Measurements from ENCODE around the gene TENT4A. TPM values are rescaled to one million over a fixed set of nuclear protein-coding genes. Genes with fewer than 3 reads are reported as not detected.

Gene TENT4A
- total and polyA plus RNA-seq, 2 of the 4 experiments (the other 2 are of a cell fraction): 5.9 to 17.2 TPM

DNA sequence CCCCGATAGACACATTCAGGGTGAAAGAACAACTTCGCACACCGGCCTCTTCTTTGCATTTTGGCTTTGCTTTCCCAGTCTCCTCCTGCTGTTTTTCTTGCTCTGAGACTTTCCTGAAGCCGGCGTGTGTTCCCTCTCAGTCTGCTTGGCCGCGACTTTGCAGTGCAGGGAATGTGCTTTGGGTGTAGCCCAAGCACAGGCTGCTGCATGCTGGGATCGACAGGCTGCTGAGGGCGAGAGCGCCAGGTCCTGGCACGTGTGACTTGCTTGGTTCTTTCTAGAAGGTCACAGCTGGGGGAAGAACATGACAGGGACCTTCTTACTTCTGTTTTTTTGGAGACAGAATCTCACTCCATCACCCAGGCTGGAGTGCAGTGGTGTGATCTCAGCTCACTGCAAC lies 40.6 kb downstream of the TENT4A start:
- Histone ChIP-seq H2AFZ (replicated peaks; ENCODE audit: low read length, poor library complexity) (no peak overlapping the region), H4K5ac (ENCODE audit: low read depth, low read length) (no peak overlapping the region), H2AK9ac (replicated peaks; ENCODE audit: low read depth, low read length, poor library complexity) (no peak overlapping the region), H3K79me1 (ENCODE audit: low read depth in 1 of 2, low read length in 2 of 2) (peaks cover 28 to 29% of the 10 kb centered on the region in 2 experiments), H3K14ac (replicated peaks; ENCODE audit: low read depth, low read length) (no peak overlapping the region), H4K20me1 (ENCODE audit: insufficient read depth, low read length) (peaks cover 10% of the 10 kb centered on the region), H3K4me1 (ENCODE audit: control insufficient read depth, insufficient read depth, low read length) (no peaks in the 10 kb centered on the region), H3K23ac (ENCODE audit: low read depth, low read length) (no peak overlapping the region), H2BK20ac (ENCODE audit: low read depth, low read length) (no peak overlapping the region), H2BK15ac (ENCODE audit: low read depth, low read length) (no peak overlapping the region), H4K91ac (ENCODE audit: insufficient read depth, low read depth, low read length) (no peak overlapping the region), H3K9me3 (ENCODE audit: control insufficient read depth, insufficient read depth, low read length) (no peaks in the 10 kb centered on the region), H3K9ac (ENCODE audit: low read depth, low read length) (no peak overlapping the region), H2AK5ac (ENCODE audit: low read depth, low read length) (no peak overlapping the region), H3K36me3 (ENCODE audit: control insufficient read depth, insufficient read depth, low read length) (peaks cover 67% of the 10 kb centered on the region), H3K4ac (ENCODE audit: low read depth, low read length) (no peak overlapping the region), H2BK5ac (ENCODE audit: low read depth, low read length, poor library complexity, severe bottlenecking) (no peak overlapping the region), H3K27ac (ENCODE audit: insufficient read depth, low read length) (no peak overlapping the region), H2BK120ac (ENCODE audit: low read depth, low read length) (no peak overlapping the region), H4K8ac (ENCODE audit: low read depth in 2 of 2, low read length in 2 of 2) (no peak overlapping the region), H3K4me3 (ENCODE audit: insufficient read depth, low read depth, low read length) (no peak overlapping the region), H3K9me1 (ENCODE audit: insufficient read depth, low read length) (no peaks in the 10 kb centered on the region; the same call in 1 of the 2 replicates), H3K4me2 (ENCODE audit: low read depth, low read length) (no peak overlapping the region), H3K27me3 (ENCODE audit: control insufficient read depth, insufficient read depth, low read length) (no peaks in the 10 kb centered on the region), H3K18ac (ENCODE audit: low read depth, low read length) (no peak overlapping the region), H3K56ac (ENCODE audit: extremely low read depth, insufficient read depth, low read length) (no peak overlapping the region)
- dilution Hi-C loops (cut with HindIII; ENCODE audit: low sequenced_read_pairs, unreplicated experiment): no loop called here
- in situ Hi-C loops (cut with MboI; ENCODE audit: low sequenced_read_pairs): no loop called here
- DNase-seq: no peak
- ATAC-seq (ENCODE audit: low read depth): no peak
- intact Hi-C loops (cut with micrococcal nuclease): no loop called here
- TF ChIP-seq MXI1 (IDR thresholded peaks at IDR 0.05; ENCODE audit: borderline replicate concordance, low read depth, low read length) (no peak), POLR2A (IDR thresholded peaks at IDR 0.05; ENCODE audit: low read depth, low read length) (no peak), RFX5 (IDR thresholded peaks at IDR 0.05; ENCODE audit: low read depth, low read length) (no peak), CHD1 (IDR thresholded peaks at IDR 0.05; ENCODE audit: low read depth, low read length) (no peak), MAZ (IDR thresholded peaks at IDR 0.05; ENCODE audit: borderline replicate concordance, low read depth, low read length) (no peak), RCOR1 (IDR thresholded peaks at IDR 0.05; ENCODE audit: insufficient replicate concordance, low read length) (no peak), RAD21 (IDR thresholded peaks at IDR 0.05; ENCODE audit: low read length) (no peak), NFE2L2 (IDR thresholded peaks at IDR 0.05; ENCODE audit: low read depth, low read length) (no peak), FOS (IDR thresholded peaks at IDR 0.05; ENCODE audit: low read depth, low read length) (no peak)
- TF ChIP-seq, protein P1, sequence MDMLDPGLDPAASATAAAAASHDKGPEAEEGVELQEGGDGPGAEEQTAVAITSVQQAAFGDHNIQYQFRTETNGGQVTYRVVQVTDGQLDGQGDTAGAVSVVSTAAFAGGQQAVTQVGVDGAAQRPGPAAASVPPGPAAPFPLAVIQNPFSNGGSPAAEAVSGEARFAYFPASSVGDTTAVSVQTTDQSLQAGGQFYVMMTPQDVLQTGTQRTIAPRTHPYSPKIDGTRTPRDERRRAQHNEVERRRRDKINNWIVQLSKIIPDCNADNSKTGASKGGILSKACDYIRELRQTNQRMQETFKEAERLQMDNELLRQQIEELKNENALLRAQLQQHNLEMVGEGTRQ (IDR thresholded peaks at IDR 0.05; ENCODE audit: low read depth, low read length): no peak
- TF ChIP-seq, protein P2, sequence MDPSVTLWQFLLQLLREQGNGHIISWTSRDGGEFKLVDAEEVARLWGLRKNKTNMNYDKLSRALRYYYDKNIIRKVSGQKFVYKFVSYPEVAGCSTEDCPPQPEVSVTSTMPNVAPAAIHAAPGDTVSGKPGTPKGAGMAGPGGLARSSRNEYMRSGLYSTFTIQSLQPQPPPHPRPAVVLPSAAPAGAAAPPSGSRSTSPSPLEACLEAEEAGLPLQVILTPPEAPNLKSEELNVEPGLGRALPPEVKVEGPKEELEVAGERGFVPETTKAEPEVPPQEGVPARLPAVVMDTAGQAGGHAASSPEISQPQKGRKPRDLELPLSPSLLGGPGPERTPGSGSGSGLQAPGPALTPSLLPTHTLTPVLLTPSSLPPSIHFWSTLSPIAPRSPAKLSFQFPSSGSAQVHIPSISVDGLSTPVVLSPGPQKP (IDR thresholded peaks at IDR 0.05; ENCODE audit: borderline replicate concordance, low read depth, low read length): no peak
- BruUV-seq (replicated peaks): no TSS peak
- ChIA-PET POLR2A (ENCODE audit: unreplicated experiment) (no interaction called here), CTCF (no interaction called here)
- WGBS, 2 experiments (ENCODE audit: extremely low coverage in 2 of 2, insufficient read length in 1 of 2): 88% methylated on average over 9 of the region's 11 CpGs; no CpG with 5 or more reads in 1 of the 2 experiments
